Neutrophil (primary cell): ENCODE results near the gene SLC7A1.

Experiments
- H3K27ac ChIP-seq: fragments of 200-600 bp; sonication (generic); 2 replicates; pipeline ENCODE4 v1.5.1; 2016; ENCODE audit warnings: mild to moderate bottlenecking, moderate library complexity
- H3K27me3 ChIP-seq: fragments of 200-600 bp; sonication (generic); 2 replicates; pipeline ENCODE4 v1.6.0; 2016; ENCODE audit warnings: mild to moderate bottlenecking
- H3K36me3 ChIP-seq: fragments of 200-600 bp; sonication (generic); 2 replicates; pipeline ENCODE4 v1.5.1; 2017
- H3K4me1 ChIP-seq, 2 experiments: fragments of 200-600 bp in 1 of 2; sonication (generic) in 1 of 2; 1 replicate in 1 of 2; 2 replicates in 1 of 2; pipeline versions ENCODE4 v1.5.1 to v1.6.1; 2013 to 2016; ENCODE audit warnings: low read depth in 1 of 2, low read length in 1 of 2, mild to moderate bottlenecking in 1 of 2, moderate library complexity in 1 of 2; ENCODE audit not compliant: control insufficient read depth in 1 of 2, insufficient read depth in 1 of 2
- H3K4me3 ChIP-seq, 2 experiments: fragments of 200-600 bp in 1 of 2; sonication (generic) in 1 of 2; 1 replicate in 1 of 2; 2 replicates in 1 of 2; pipeline ENCODE4 v1.5.1; 2013 to 2016; ENCODE audit warnings: low read depth in 1 of 2, low read length in 1 of 2, mild to moderate bottlenecking in 1 of 2, moderate library complexity in 1 of 2
- H3K9me3 ChIP-seq: fragments of 200-600 bp; sonication (generic); 2 replicates; pipeline ENCODE4 v1.5.1; 2016
- CTCF ChIP-seq: fragments of 200-600 bp; sonication (generic); IDR thresholded peaks from 2 replicates; pipeline ENCODE4 v1.5.1; 2016; ENCODE audit warnings: antibody characterized with exemption

SLC7A1 gene

DNA sequence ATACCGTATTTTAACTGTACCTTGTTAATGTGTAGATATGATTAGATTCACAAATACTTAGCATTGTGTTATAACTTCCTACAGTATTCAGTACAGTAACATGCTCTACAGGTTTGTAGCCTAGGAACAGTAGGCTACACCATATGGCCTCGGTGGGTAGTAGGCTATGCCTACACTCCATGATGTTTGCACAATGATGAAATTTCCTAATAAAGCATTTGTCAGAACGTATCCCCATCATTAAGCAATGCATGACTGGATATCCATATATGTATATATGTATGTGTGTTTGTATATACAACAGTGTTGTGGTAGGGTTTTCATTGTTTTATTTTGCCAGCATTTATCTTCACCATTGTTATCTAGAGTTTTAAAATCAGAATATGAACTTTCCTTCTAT lies 119.4 kb downstream of the SLC7A1 start:
- Histone ChIP-seq H3K36me3 (no peaks in the 10 kb centered on the region), H3K4me3 (no peak overlapping the region), H3K9me3 (no peaks in the 10 kb centered on the region), H3K27me3 (no peaks in the 10 kb centered on the region), H3K27ac (no peak overlapping the region), H3K4me1 (no peaks in the 10 kb centered on the region)
- no peak for TF ChIP-seq CTCF

DNA sequence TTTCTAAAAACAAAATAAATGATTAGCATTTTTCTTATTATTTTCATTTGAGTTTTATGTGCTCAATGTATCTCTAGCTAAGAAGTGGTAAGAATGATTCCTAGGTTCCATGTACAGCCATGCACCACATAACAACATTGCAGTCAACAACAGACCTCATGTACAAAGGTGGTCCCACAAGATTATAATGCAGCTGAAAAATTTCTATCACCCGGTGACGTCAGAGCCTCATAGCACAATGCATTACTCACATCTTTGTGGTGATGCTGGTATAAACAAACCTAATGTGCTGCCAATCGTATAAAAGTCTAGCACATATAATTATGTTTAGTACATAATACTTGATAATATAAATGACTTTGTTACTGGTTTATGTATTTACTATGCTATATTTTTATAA lies 120.5 kb downstream of the SLC7A1 start:
- Histone ChIP-seq H3K27me3 (no peaks in the 10 kb centered on the region), H3K36me3 (no peaks in the 10 kb centered on the region), H3K4me1 (no peaks in the 10 kb centered on the region), H3K27ac (no peak overlapping the region), H3K9me3 (no peaks in the 10 kb centered on the region), H3K4me3 (no peak overlapping the region)
- TF ChIP-seq CTCF = no peak

DNA sequence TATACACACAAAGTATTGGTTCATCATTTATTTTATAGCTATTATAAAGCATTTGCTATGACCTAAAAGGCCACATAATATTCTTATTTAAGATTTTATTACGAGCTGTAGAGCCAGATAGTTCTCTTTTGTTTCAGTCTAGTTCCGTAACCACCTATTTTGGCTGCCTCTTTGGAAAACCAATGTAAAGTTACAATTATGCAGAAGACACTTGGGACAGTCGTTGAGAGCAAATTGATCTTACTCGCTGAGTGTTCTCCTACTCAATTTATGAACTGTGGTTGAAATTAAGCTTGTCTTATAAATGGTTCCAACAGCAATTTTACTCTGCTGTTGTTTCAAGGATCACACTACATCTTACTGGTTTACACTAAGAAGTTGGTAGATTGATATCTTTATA lies 122.3 kb downstream of the SLC7A1 start:
- Histone ChIP-seq H3K36me3 (no peaks in the 10 kb centered on the region), H3K27me3 (no peaks in the 10 kb centered on the region), H3K4me3 (no peak overlapping the region), H3K9me3 (no peaks in the 10 kb centered on the region), H3K4me1 (no peaks in the 10 kb centered on the region), H3K27ac (no peak overlapping the region)
- TF ChIP-seq CTCF = no peak

DNA sequence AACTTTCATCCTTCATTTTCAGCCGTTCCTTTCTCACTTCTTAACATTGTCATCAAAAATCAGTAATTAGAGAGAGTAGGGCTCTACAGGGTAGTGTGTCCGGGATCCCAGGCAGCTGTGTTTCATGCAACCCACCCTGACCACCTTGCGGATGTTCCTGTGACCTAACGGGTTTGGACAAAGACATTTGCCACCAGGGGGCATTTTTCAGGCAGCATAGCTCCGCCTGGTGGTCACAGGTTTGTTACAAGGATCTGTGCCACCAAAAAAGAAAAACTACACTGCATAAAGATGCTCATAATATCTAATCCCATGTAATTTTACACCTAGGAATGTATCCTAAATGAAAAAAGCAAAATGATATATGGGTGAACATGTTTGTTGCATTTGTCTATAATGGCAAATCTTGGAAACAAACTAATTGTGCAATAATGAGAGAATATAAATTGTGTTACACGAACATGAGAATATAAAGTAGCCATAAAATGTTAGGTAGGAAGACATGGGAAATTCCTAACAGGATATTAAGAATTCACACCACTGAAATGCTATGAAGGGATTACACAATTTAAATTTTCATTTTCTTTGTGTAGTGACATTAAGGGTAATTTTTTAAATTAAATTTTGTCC lies 123.0 kb downstream of the SLC7A1 start:
- Histone ChIP-seq H3K36me3 (no peaks in the 10 kb centered on the region), H3K4me3 (no peak overlapping the region), H3K4me1 (no peaks in the 10 kb centered on the region), H3K9me3 (no peaks in the 10 kb centered on the region), H3K27me3 (no peaks in the 10 kb centered on the region), H3K27ac (no peak overlapping the region)
- no peak for TF ChIP-seq CTCF

DNA sequence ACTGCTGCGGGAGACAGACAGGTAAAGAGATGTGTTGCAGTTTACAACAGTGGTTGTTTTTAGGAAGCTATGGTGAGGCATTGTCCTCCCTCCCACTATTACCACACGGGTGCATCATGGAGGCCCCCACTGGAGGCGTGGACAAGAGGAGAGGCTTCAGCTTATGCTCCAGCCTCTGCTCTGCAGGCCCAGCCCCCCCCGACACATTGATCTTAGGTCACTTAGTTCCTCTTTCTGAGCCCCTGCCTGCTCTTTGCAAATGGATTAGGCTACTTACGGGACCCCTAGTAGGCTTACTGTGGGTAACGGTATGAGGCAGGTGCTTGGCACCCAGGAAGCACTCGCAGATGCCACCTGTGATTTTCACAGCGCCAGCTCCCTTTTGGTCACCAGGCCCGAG lies 123.9 kb downstream of the SLC7A1 start:
- no peaks in the 10 kb centered on the region for H3K36me3 ChIP-seq
- TF ChIP-seq CTCF = no peak
- no peak overlapping the region for H3K27ac ChIP-seq
- no peaks in the 10 kb centered on the region for H3K4me1 ChIP-seq
- no peak overlapping the region for H3K4me3 ChIP-seq
- no peaks in the 10 kb centered on the region for H3K27me3 ChIP-seq
- no peaks in the 10 kb centered on the region for H3K9me3 ChIP-seq
